ENCODE results near the gene RGS7.

The RGS7 gene

GRCh38 chr1:241276391-241276790 is 80.6 kb downstream of the RGS7 start:
- no peak overlapping the region for H3K4me3 ChIP-seq (ENCODE audit: low read depth, low read length)
- no peak for DNase-seq (ENCODE audit: low read depth)
- no peak for TF ChIP-seq CTCF (IDR thresholded peaks at IDR 0.05; ENCODE audit: insufficient read depth, low read depth, low read length, missing control alignments)

- H3K4me3 ChIP-seq (ENCODE audit: low read depth, low read length), result no peak overlapping the region
- no peak for TF ChIP-seq CTCF (IDR thresholded peaks at IDR 0.05; ENCODE audit: insufficient read depth, low read depth, low read length, missing control alignments)
- no peak for DNase-seq (ENCODE audit: low read depth)
Measured at GRCh38 chr1:241275981-241276380, 81.0 kb downstream of the RGS7 start.

- DNase-seq (ENCODE audit: low read depth), result no peak
- TF ChIP-seq CTCF (IDR thresholded peaks at IDR 0.05; ENCODE audit: insufficient read depth, low read depth, low read length, missing control alignments), result no peak
- H3K4me3 ChIP-seq (ENCODE audit: low read depth, low read length), result no peak overlapping the region
Measured at GRCh38 chr1:241275226-241275625, 81.8 kb downstream of the RGS7 start.

GRCh38 chr1:241274693-241275092 is 82.3 kb downstream of the RGS7 start:
- no peak overlapping the region for H3K4me3 ChIP-seq (ENCODE audit: low read depth, low read length)
- TF ChIP-seq CTCF (IDR thresholded peaks at IDR 0.05; ENCODE audit: insufficient read depth, low read depth, low read length, missing control alignments), result no peak
- no peak for DNase-seq (ENCODE audit: low read depth)

- no peak for DNase-seq (ENCODE audit: low read depth)
- TF ChIP-seq CTCF (IDR thresholded peaks at IDR 0.05; ENCODE audit: insufficient read depth, low read depth, low read length, missing control alignments), result no peak
- H3K4me3 ChIP-seq (ENCODE audit: low read depth, low read length), result no peak overlapping the region
Measured at GRCh38 chr1:241272828-241273227, 84.2 kb downstream of the RGS7 start.

GRCh38 chr1:241271427-241271826 is 85.6 kb downstream of the RGS7 start:
- TF ChIP-seq CTCF (IDR thresholded peaks at IDR 0.05; ENCODE audit: insufficient read depth, low read depth, low read length, missing control alignments), result no peak
- DNase-seq (ENCODE audit: low read depth), result no peak
- no peak overlapping the region for H3K4me3 ChIP-seq (ENCODE audit: low read depth, low read length)

- TF ChIP-seq CTCF (IDR thresholded peaks at IDR 0.05; ENCODE audit: insufficient read depth, low read depth, low read length, missing control alignments), result no peak
- no peak overlapping the region for H3K4me3 ChIP-seq (ENCODE audit: low read depth, low read length)
- no peak for DNase-seq (ENCODE audit: low read depth)
Measured at GRCh38 chr1:241270016-241270415, 87.0 kb downstream of the RGS7 start.
